PC-9 (cell line): ENCODE data around the gene AXIN2. TPM values are rescaled to one million over a fixed set of nuclear protein-coding genes. Genes with fewer than 3 reads are reported as not detected.

Source experiments
- BruUV-seq: library from RNA; stranded (reverse); fragments of 400-500 nt; replicated peaks from 2 replicates; lab custom pipeline; 2021; lab: Mats Ljungman, UMichigan
- CTCF ChIA-PET: fragments of 300-600 bp; sonication (Branson Sonifier 250); formaldehyde crosslinking; loops from one replicate; lab custom pipeline; 2022; ENCODE audit warnings: antibody characterized with exemption; lab: Charles Lee
- POLR2A ChIA-PET: fragments of 300-600 bp; sonication (Branson Sonifier 250); formaldehyde crosslinking; loops from one replicate; lab custom pipeline; 2022; ENCODE audit warnings: antibody characterized with exemption; ENCODE audit not compliant: unreplicated experiment; lab: Charles Lee
- DNase-seq, 2 experiments: peaks; one replicate each; pipeline versions ENCODE4 v3.0.0 to v3.0.0-alpha.2; 2015 to 2022; ENCODE audit warnings: mixed read lengths in 1 of 2
- H2AFZ ChIP-seq: fragments of 200-600 bp; sonication (generic); 2 replicates; pipeline ENCODE4 v1.8.1; 2017; ENCODE audit warnings: antibody characterized with exemption
- H3F3A ChIP-seq: fragments of 200-600 bp; sonication (generic); 2 replicates; pipeline ENCODE4 v1.8.1; 2017; ENCODE audit warnings: antibody characterized with exemption, mild to moderate bottlenecking, low read depth; ENCODE audit not compliant: insufficient read depth
- H3K27ac ChIP-seq: fragments of 200-600 bp; sonication (generic); 2 replicates; pipeline ENCODE4 v1.6.1; 2016; ENCODE audit warnings: mixed run types
- H3K27me3 ChIP-seq: fragments of 200-600 bp; sonication (generic); 2 replicates; pipeline ENCODE4 v1.6.1; 2016; ENCODE audit warnings: low read depth, mixed run types; ENCODE audit not compliant: insufficient read depth
- H3K36me3 ChIP-seq: fragments of 200-600 bp; sonication (generic); 2 replicates; pipeline ENCODE4 v1.6.1; 2016; ENCODE audit warnings: low read depth, mixed run types
- H3K4me1 ChIP-seq: fragments of 200-600 bp; sonication (generic); replicated peaks from 2 replicates; pipeline ENCODE4 v1.6.1; 2016; ENCODE audit warnings: mixed run types; ENCODE audit not compliant: insufficient read depth
- H3K4me2 ChIP-seq: fragments of 200-600 bp; sonication (generic); 2 replicates; pipeline ENCODE4 v1.6.1; 2017; ENCODE audit warnings: mixed run types
- H3K4me3 ChIP-seq: fragments of 200-600 bp; sonication (generic); 2 replicates; pipeline ENCODE4 v1.6.1; 2016; ENCODE audit warnings: mixed run types
- H3K79me2 ChIP-seq: fragments of 200-600 bp; sonication (generic); 2 replicates; pipeline ENCODE4 v1.6.1; 2017; ENCODE audit warnings: low read depth, mixed run types
- H3K9me2 ChIP-seq: fragments of 200-600 bp; sonication (generic); 2 replicates; pipeline ENCODE4 v1.8.1; 2017; ENCODE audit warnings: mild to moderate bottlenecking; ENCODE audit not compliant: insufficient read depth
- H3K9me3 ChIP-seq: fragments of 200-600 bp; sonication (generic); 2 replicates; pipeline ENCODE4 v1.8.1; 2016; ENCODE audit warnings: low read depth; ENCODE audit not compliant: insufficient read depth
- H4K20me1 ChIP-seq: fragments of 200-600 bp; sonication (generic); 2 replicates; pipeline ENCODE4 v1.8.1; 2017; ENCODE audit not compliant: insufficient read depth
- CTCF ChIP-seq: fragments of 200-600 bp; sonication (generic); conservative IDR thresholded peaks from 2 replicates; pipeline ENCODE4 v1.6.1; 2017; ENCODE audit warnings: mixed run types, antibody characterized with exemption, mild to moderate bottlenecking, moderate library complexity
- EZH2 ChIP-seq: fragments of 200-600 bp; sonication (generic); IDR thresholded peaks from 2 replicates; pipeline ENCODE4 v1.8.0; 2017; ENCODE audit warnings: antibody characterized with exemption, low read depth
- intact Hi-C: fragments of 100-400 bp; cut with micrococcal nuclease; formaldehyde crosslinking; loops from one replicate; pipeline ENCODE4 v1.10.0; 2022; ENCODE audit not compliant: unreplicated experiment
- total RNA-seq: library from RNA; stranded (reverse); gene quantifications from 2 replicates; pipeline ENCODE4 v1.2.3, GENCODE V29; 2021

Gene AXIN2
- total RNA-seq, 1 experiment from 2014 or later, result 0.24 TPM

GRCh38 chr17:65537845-65538674 lies 23.4 kb downstream of the AXIN2 start:
- Histone ChIP-seq H3F3A (peaks cover 3% of the 10 kb centered on the region; the same call in 1 of the 2 replicates), H3K27ac (no peak overlapping the region), H3K4me3 (no peak overlapping the region), H2AFZ (no peak overlapping the region), H3K79me2 (no peaks in the 10 kb centered on the region), H3K36me3 (no peaks in the 10 kb centered on the region), H3K4me1 (peaks cover 26% of the 10 kb centered on the region), H3K4me2 (no peak overlapping the region), H3K9me2 (no peaks in the 10 kb centered on the region), H4K20me1 (no peaks in the 10 kb centered on the region), H3K9me3 (no peaks in the 10 kb centered on the region), H3K27me3 (no peaks in the 10 kb centered on the region)
- ChIA-PET CTCF (no interaction called here), POLR2A (no interaction called here)
- DNase-seq, result no peak
- intact Hi-C loops, result no loop called here
- BruUV-seq, result no TSS peak
- TF ChIP-seq CTCF (no peak), EZH2 (no peak)

- ChIA-PET CTCF (no interaction called here), POLR2A (no interaction called here)
- TF ChIP-seq CTCF (no peak), EZH2 (no peak)
- H3K79me2 ChIP-seq, result no peaks in the 10 kb centered on the region
- H2AFZ ChIP-seq, result no peak overlapping the region
- no peaks in the 10 kb centered on the region for H4K20me1 ChIP-seq
- intact Hi-C loops, result no loop called here
- no peaks in the 10 kb centered on the region for H3K36me3 ChIP-seq
- no peaks in the 10 kb centered on the region; the same call in 1 of the 2 replicates for H3F3A ChIP-seq
- no TSS peak for BruUV-seq
- peaks cover 19% of the 10 kb centered on the region for H3K4me1 ChIP-seq
- H3K4me3 ChIP-seq, result no peak overlapping the region
- no peak overlapping the region for H3K27ac ChIP-seq
- H3K9me3 ChIP-seq, result no peaks in the 10 kb centered on the region
- no peak overlapping the region for H3K4me2 ChIP-seq
- no peaks in the 10 kb centered on the region for H3K9me2 ChIP-seq
- DNase-seq, result no peak
- no peaks in the 10 kb centered on the region for H3K27me3 ChIP-seq
Measured at GRCh38 chr17:65537343-65537844, 24.1 kb downstream of the AXIN2 start.

- Histone ChIP-seq H3K4me3 (no peak overlapping the region), H3K9me2 (no peaks in the 10 kb centered on the region), H3K4me2 (no peak overlapping the region), H3K9me3 (no peaks in the 10 kb centered on the region), H3K27me3 (no peaks in the 10 kb centered on the region), H3K4me1 (peaks cover 15% of the 10 kb centered on the region), H3K36me3 (no peaks in the 10 kb centered on the region), H3F3A (no peaks in the 10 kb centered on the region; the same call in 1 of the 2 replicates), H4K20me1 (no peaks in the 10 kb centered on the region), H3K79me2 (no peaks in the 10 kb centered on the region), H3K27ac (no peak overlapping the region), H2AFZ (no peak overlapping the region)
- ChIA-PET CTCF (no interaction called here), POLR2A (no interaction called here)
- BruUV-seq, result no TSS peak
- intact Hi-C loops, result no loop called here
- no peak for DNase-seq
- TF ChIP-seq CTCF, result no peak
- no peak for TF ChIP-seq EZH2
Measured at GRCh38 chr17:65536573-65537342, 24.7 kb downstream of the AXIN2 start.
